Testis (tissue), 2 donors: ENCODE measurements around the gene JPH2.

Experiments
- POLR2A ChIP-seq: fragments of 450-650 bp; IDR thresholded peaks from one replicate; pipeline ENCODE4 v1.6.1; 2017; ENCODE audit warnings: antibody characterized with exemption, mild to moderate bottlenecking, moderate library complexity
- TF ChIP-seq, protein P1 (sequence below), 3 experiments: fragments of 450-650 bp in 2 of 3; fragments of 200-600 bp in 1 of 3; sonication (generic) in 1 of 3; IDR thresholded peaks; one replicate each; pipeline ENCODE4 v1.5.1; 2016 to 2019; ENCODE audit warnings: antibody characterized with exemption in 3 of 3, mild to moderate bottlenecking in 2 of 3, moderate library complexity in 1 of 3

DNA sequence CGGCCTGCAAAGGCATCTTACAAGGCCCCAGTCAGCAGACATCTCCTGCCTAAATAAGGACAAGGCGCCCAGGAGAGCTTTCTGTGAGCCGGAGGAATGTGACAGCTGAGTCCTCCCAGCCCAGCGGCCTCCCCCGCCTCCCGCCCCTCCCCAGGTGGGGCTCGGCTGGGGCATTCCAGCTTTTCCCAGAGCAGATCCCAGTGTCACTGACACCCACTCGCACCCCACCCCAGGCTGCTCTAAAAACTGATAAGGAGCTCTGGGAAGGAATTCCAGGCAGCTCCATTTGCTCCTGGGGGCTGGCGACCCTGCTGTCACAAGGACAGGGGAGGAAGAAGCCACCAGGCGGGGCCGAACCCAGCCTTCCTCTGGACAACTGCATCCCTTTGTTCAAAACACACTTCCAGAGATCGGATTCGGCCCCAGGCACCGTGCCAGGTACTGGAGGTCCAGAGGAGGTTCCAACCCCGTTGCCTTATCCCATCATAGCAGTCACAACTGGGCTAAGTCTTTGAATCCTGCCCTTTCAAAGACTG lies 49.7 kb downstream of the JPH2 start:
- no peak for TF ChIP-seq POLR2A
- TF ChIP-seq, protein P1, sequence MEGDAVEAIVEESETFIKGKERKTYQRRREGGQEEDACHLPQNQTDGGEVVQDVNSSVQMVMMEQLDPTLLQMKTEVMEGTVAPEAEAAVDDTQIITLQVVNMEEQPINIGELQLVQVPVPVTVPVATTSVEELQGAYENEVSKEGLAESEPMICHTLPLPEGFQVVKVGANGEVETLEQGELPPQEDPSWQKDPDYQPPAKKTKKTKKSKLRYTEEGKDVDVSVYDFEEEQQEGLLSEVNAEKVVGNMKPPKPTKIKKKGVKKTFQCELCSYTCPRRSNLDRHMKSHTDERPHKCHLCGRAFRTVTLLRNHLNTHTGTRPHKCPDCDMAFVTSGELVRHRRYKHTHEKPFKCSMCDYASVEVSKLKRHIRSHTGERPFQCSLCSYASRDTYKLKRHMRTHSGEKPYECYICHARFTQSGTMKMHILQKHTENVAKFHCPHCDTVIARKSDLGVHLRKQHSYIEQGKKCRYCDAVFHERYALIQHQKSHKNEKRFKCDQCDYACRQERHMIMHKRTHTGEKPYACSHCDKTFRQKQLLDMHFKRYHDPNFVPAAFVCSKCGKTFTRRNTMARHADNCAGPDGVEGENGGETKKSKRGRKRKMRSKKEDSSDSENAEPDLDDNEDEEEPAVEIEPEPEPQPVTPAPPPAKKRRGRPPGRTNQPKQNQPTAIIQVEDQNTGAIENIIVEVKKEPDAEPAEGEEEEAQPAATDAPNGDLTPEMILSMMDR (IDR thresholded peaks at IDR 0.05), result no peak
